Measurements from ENCODE around the gene ADARB2.

GRCh38 chr10:1579141-1579491 lies 158.2 kb downstream of the ADARB2 start:
- TF ChIP-seq EP300 (IDR thresholded peaks at IDR 0.05; ENCODE audit: low read depth) (no peak), CTCF (IDR thresholded peaks at IDR 0.05) (no peak), POLR2A (IDR thresholded peaks at IDR 0.05) (no peak), POLR2AphosphoS5 (IDR thresholded peaks at IDR 0.05) (no peak)
